Stomach (tissue), 9 donors: Measurements from ENCODE around the gene DUSP12. TPM values are rescaled to one million over a fixed set of nuclear protein-coding genes. Genes with fewer than 3 reads are reported as not detected.

ENCODE experiments used
- DNase-seq, 2 donors: peaks; one replicate each; pipeline versions ENCODE4 v3.0.0 to v3.0.0-alpha.2; 2013 to 2019
- H3K27ac ChIP-seq, 5 donors: fragments of 200-600 bp in 4 of 5; sonication (generic) in 4 of 5; one replicate each; pipeline ENCODE4 v1.5.1; 2013 to 2019; ENCODE audit warnings: mild to moderate bottlenecking in 1 of 5, moderate library complexity in 1 of 5
- H3K27me3 ChIP-seq, 3 donors: fragments of 200-600 bp; sonication (generic); one replicate each; pipeline ENCODE4 v1.5.1; 2017 to 2019; ENCODE audit warnings: mixed run types in 1 of 3
- H3K36me3 ChIP-seq, 4 donors: fragments of 200-600 bp; sonication (generic); 1 replicate in 3 of 4; 2 replicates in 1 of 4; pipeline ENCODE4 v1.5.1; 2016 to 2019
- H3K4me1 ChIP-seq, 4 donors: fragments of 200-600 bp; sonication (generic); one replicate each; pipeline ENCODE4 v1.5.1; 2016 to 2019
- H3K4me3 ChIP-seq, 4 donors: fragments of 200-600 bp; sonication (generic) in 3 of 4; one replicate each; pipeline ENCODE4 v1.5.1; 2016 to 2019; ENCODE audit warnings: mild to moderate bottlenecking in 1 of 4
- H3K9me3 ChIP-seq, 4 donors: fragments of 200-600 bp; sonication (generic); one replicate each; pipeline ENCODE4 v1.5.1; 2016 to 2019
- CTCF ChIP-seq, 7 experiments: fragments of 450-650 bp in 4 of 7; fragments of 200-600 bp in 3 of 7; sonication (generic) in 3 of 7; IDR thresholded peaks; one replicate each; pipeline ENCODE4 v1.5.1; 2016 to 2019; ENCODE audit warnings: antibody characterized with exemption in 7 of 7, control low read depth in 2 of 7, mild to moderate bottlenecking in 1 of 7
- EP300 ChIP-seq: sonication (generic); formaldehyde crosslinking; IDR thresholded peaks from one replicate; pipeline ENCODE4 v1.6.1; 2017; ENCODE audit warnings: antibody characterized with exemption
- POLR2A ChIP-seq, 4 donors: fragments of 450-650 bp; IDR thresholded peaks; one replicate each; pipeline ENCODE4 v1.6.1; 2016; ENCODE audit warnings: antibody characterized with exemption in 4 of 4, control low read depth in 2 of 4, mild to moderate bottlenecking in 1 of 4, moderate library complexity in 1 of 4
- POLR2AphosphoS5 ChIP-seq, 3 donors: sonication (generic); formaldehyde crosslinking; IDR thresholded peaks; one replicate each; pipeline ENCODE4 v1.6.1; 2016; ENCODE audit warnings: antibody characterized with exemption in 3 of 3
- WGBS, 5 donors: extraction: QIAGEN DNeasy Blood & Tissue Kit in 3 of 5; methylation state at CpG; one replicate each; pipeline versions ENCODE4 v1.1.5 to v1.1.7; 2013 to 2018; 5-methylcytosine and 5-hydroxymethylcytosine counted together
- intact Hi-C: fragments of 100-400 bp; cut with DNase I; formaldehyde crosslinking; loops from one replicate; pipeline ENCODE4 v1.15.1; 2023; ENCODE audit warnings: low total_unique reads
- polyA plus RNA-seq, 3 donors: library from polyadenylated mRNA; stranded (reverse); fragments of 200-250 nt; gene quantifications; one replicate each; pipeline ENCODE4 v1.2.3, GENCODE V29; 2013
- small RNA-seq, 4 donors: library from RNA; depleted of rRNA; stranded (forward); fragments of <200 nt; gene quantifications; one replicate each; pipeline ENCODE3, GENCODE V24; 2016
- total RNA-seq, 5 donors: library from RNA; depleted of rRNA; stranded (reverse); fragments of >200 nt; gene quantifications; one replicate each; pipeline versions ENCODE4 v1.1.0 to v1.2.3, GENCODE V29; 2014 to 2016
- donor health status: healthy with polysubstance abuse.
- donor health status: Bipolar disorder and iron deficiency.
- donor health status: healthy.

Gene DUSP12
- total and polyA plus RNA-seq, 8 donors: 1.8 to 39.1 (median 21.2) TPM

- intact Hi-C loops: no loop called here
- Histone ChIP-seq H3K27me3 (no peaks in the 10 kb centered on the region), H3K9me3 (peaks cover 0 to 8% (median 0%) of the 10 kb centered on the region in 4 donors), H3K27ac (no peak overlapping the region), H3K4me1 (peaks cover 0 to 30% (median 14%) of the 10 kb centered on the region in 4 donors), H3K4me3 (no peak overlapping the region), H3K36me3 (peaks cover 12 to 62% (median 51%) of the 10 kb centered on the region in 4 donors)
- peak in 1 of 2 donors; percentile 13 for DNase-seq
- WGBS, 5 donors: 83 to 92% (median 86%) methylated on average over 3 of the region's 3 CpGs
- TF ChIP-seq POLR2A (IDR thresholded peaks at IDR 0.05) (no peak), CTCF (IDR thresholded peaks at IDR 0.05) (no peak), EP300 (no peak), POLR2AphosphoS5 (IDR thresholded peaks at IDR 0.05) (no peak)
Measured at GRCh38 chr1:161805399-161806197, 56.0 kb downstream of the DUSP12 start.

Small RNAs within 50 kb of the gene (small RNA-seq; reads per million reads assigned to genes)
- 0 reads per million in 4 donors for gene RN7SL466P

Other genes with a start within 250 kb of the DUSP12 start
- gene FCGR2A, start 244.3 kb upstream of the DUSP12 start, total RNA-seq: 10 to 100 TPM in 3 of 5 donors, 1 to 10 TPM in 2; 2.0 to 91.0 (median 24.3) TPM
- 10 to 100 TPM in 2 of 3 donors, 1 to 10 TPM in 1; 4.5 to 26.6 (median 12.2) TPM for gene FCGR2A, start 244.3 kb upstream of the DUSP12 start, polyA plus RNA-seq
- gene HSPA6, start 225.2 kb upstream of the DUSP12 start, total RNA-seq: under 1 TPM in 3 of 5 donors, not detected in 2; 0.45 to 0.73 (median 0.58) TPM
- 1 to 10 TPM in 1 of 3 donors, under 1 TPM in 2; 0.61 to 2.9 (median 0.98) TPM for gene HSPA6, start 225.2 kb upstream of the DUSP12 start, polyA plus RNA-seq
- 10 to 100 TPM in 2 of 5 donors, 1 to 10 TPM in 2, not detected in 1; 2.2 to 13.5 (median 9.8) TPM for gene FCGR3A, start 200.0 kb upstream of the DUSP12 start, total RNA-seq
- 10 to 100 TPM in 1 of 3 donors, 1 to 10 TPM in 2; 2.8 to 18.0 (median 5.8) TPM for gene FCGR3A, start 200.0 kb upstream of the DUSP12 start, polyA plus RNA-seq
- 1 to 10 TPM in 2 of 5 donors, not detected in 3; 1.1 to 1.8 TPM for gene FCGR3B, start 118.6 kb upstream of the DUSP12 start, total RNA-seq
- 1 to 10 TPM in 2 of 3 donors, under 1 TPM in 1; 0.50 to 2.4 (median 1.2) TPM for gene FCGR3B, start 118.6 kb upstream of the DUSP12 start, polyA plus RNA-seq
- gene FCGR2B, start 86.6 kb upstream of the DUSP12 start, total RNA-seq: 10 to 100 TPM in 1 of 5 donors, 1 to 10 TPM in 3, under 1 TPM in 1; 0.58 to 16.9 (median 3.2) TPM
- 1 to 10 TPM; 2.0 to 2.2 (median 2.0) TPM for gene FCGR2B, start 86.6 kb upstream of the DUSP12 start, polyA plus RNA-seq
- 1 to 10 TPM in 1 of 5 donors, not detected in 4; 2.6 TPM for gene FCRLA, start 42.6 kb upstream of the DUSP12 start, total RNA-seq
- gene FCRLA, start 42.6 kb upstream of the DUSP12 start, polyA plus RNA-seq: 1 to 10 TPM in 2 of 3 donors, not detected in 1; 1.8 to 3.4 TPM
- gene FCRLB, start 28.2 kb upstream of the DUSP12 start, total RNA-seq: 1 to 10 TPM in 1 of 5 donors, under 1 TPM in 1, not detected in 3; 0.55 to 3.8 TPM
- gene FCRLB, start 28.2 kb upstream of the DUSP12 start, polyA plus RNA-seq: under 1 TPM in 2 of 3 donors, not detected in 1; 0.30 to 0.68 TPM
- 10 to 100 TPM in 4 of 5 donors, 1 to 10 TPM in 1; 5.5 to 54.3 (median 22.7) TPM for gene ATF6, start 16.5 kb downstream of the DUSP12 start, total RNA-seq
- gene ATF6, start 16.5 kb downstream of the DUSP12 start, polyA plus RNA-seq: 1 to 10 TPM; 3.4 to 4.4 (median 3.6) TPM